Panc1 (cell line): ENCODE results near the gene CLPX. TPM values are rescaled to one million over a fixed set of nuclear protein-coding genes. Genes with fewer than 3 reads are reported as not detected.

Source experiments
- ATAC-seq: fragments of 200-7000 bp; cut with Tn5 transposase; 2 replicates; pipeline ENCODE4 v1.9.1; 2020; ENCODE audit warnings: mild to moderate bottlenecking, moderate library complexity
- BruUV-seq: library from RNA; stranded (reverse); fragments of 400-500 nt; replicated peaks from 2 replicates; lab custom pipeline; 2021; lab: Mats Ljungman, UMichigan
- CTCF ChIA-PET: fragments of 300-600 bp; sonication (Branson Sonifier 250); formaldehyde crosslinking; loops from one replicate; lab custom pipeline; 2022; ENCODE audit warnings: antibody characterized with exemption; lab: Charles Lee
- POLR2A ChIA-PET: fragments of 300-600 bp; sonication (Branson Sonifier 250); formaldehyde crosslinking; loops from one replicate; lab custom pipeline; 2022; ENCODE audit warnings: antibody characterized with exemption; lab: Charles Lee
- DNase-seq: peaks from one replicate; pipeline ENCODE4 v3.0.0-alpha.2; 2010; ENCODE audit warnings: low read depth, low spot score
- H3K27ac ChIP-seq: 2 replicates; pipeline ENCODE4 v1.5.1; 2011; ENCODE audit warnings: mild to moderate bottlenecking, low read length, inconsistent platforms
- H3K27me3 ChIP-seq: fragments of 200-500 bp; sonication (Bioruptor generic); 2 replicates; pipeline ENCODE4 v1.6.0; 2014; ENCODE audit warnings: low read length, inconsistent platforms; ENCODE audit not compliant: control insufficient read depth, insufficient read depth
- H3K36me3 ChIP-seq: fragments of 200-500 bp; sonication (Bioruptor generic); 2 replicates; pipeline ENCODE4 v1.5.1; 2014; ENCODE audit warnings: inconsistent platforms, mild to moderate bottlenecking, low read length, moderate library complexity; ENCODE audit not compliant: control insufficient read depth, insufficient read depth
- H3K4me1 ChIP-seq: 2 replicates; pipeline ENCODE4 v1.5.1; 2011; ENCODE audit warnings: inconsistent platforms, mild to moderate bottlenecking, low read length, moderate library complexity; ENCODE audit not compliant: control insufficient read depth, insufficient read depth
- H3K4me3 ChIP-seq, 2 experiments: 2 replicates each; pipeline ENCODE4 v1.5.1; 2011 to 2012; ENCODE audit warnings: low read depth in 2 of 2, low read length in 2 of 2, mild to moderate bottlenecking in 2 of 2, inconsistent platforms in 1 of 2, moderate library complexity in 1 of 2
- H3K9me3 ChIP-seq: fragments of 200-500 bp; sonication (Bioruptor generic); 2 replicates; pipeline ENCODE4 v1.5.1; 2014; ENCODE audit warnings: low read depth, mild to moderate bottlenecking, inconsistent platforms, low read length, moderate library complexity; ENCODE audit not compliant: control insufficient read depth, insufficient read depth
- POLR2AphosphoS5 ChIP-seq: IDR thresholded peaks from 2 replicates; pipeline ENCODE4 v1.6.1; 2012; ENCODE audit warnings: mild to moderate bottlenecking, low read depth, low read length, moderate library complexity
- SIN3A ChIP-seq: IDR thresholded peaks from 2 replicates; pipeline ENCODE4 v1.6.1; 2012; ENCODE audit warnings: low read depth, mild to moderate bottlenecking, low read length, moderate library complexity, borderline replicate concordance; ENCODE audit not compliant: insufficient read depth
- TCF7L2 ChIP-seq: IDR thresholded peaks from 2 replicates; pipeline ENCODE4 v1.6.1; 2011; ENCODE audit warnings: mild to moderate bottlenecking, low read depth, low read length, inconsistent platforms
- in situ Hi-C: cut with HindIII; loops from 2 replicates; pipeline ENCODE4 v1.10.0; 2016; ENCODE audit warnings: low sequenced_read_pairs, low pct_unique_long_range_greater_than_20kb
- intact Hi-C: fragments of 100-400 bp; cut with micrococcal nuclease; formaldehyde crosslinking; loops from one replicate; pipeline ENCODE4 v1.10.0; 2022; ENCODE audit not compliant: unreplicated experiment
- total RNA-seq: library from RNA; stranded (reverse); gene quantifications from one replicate; pipeline ENCODE4 v1.2.1, GENCODE V29; 2021; ENCODE audit not compliant: unreplicated experiment
- TF ChIP-seq, protein P1 (sequence below): fragments of 450-650 bp; IDR thresholded peaks from 2 replicates; pipeline ENCODE4 v1.5.1; 2017; ENCODE audit warnings: mild to moderate bottlenecking
- TF ChIP-seq, protein P2 (sequence below), 2 experiments: IDR thresholded peaks; 2 replicates each; pipeline ENCODE4 v1.6.1; 2011 to 2012; ENCODE audit warnings: low read depth in 2 of 2, control low read depth in 1 of 2, low read length in 1 of 2, mild to moderate bottlenecking in 1 of 2, moderate library complexity in 1 of 2; ENCODE audit not compliant: insufficient read depth in 1 of 2

The CLPX gene
- total RNA-seq, 1 experiment from 2014 or later: 49.9 TPM

- Histone ChIP-seq H3K4me3 (no peak overlapping the region), H3K4me1 (no peaks in the 10 kb centered on the region), H3K9me3 (no peaks in the 10 kb centered on the region), H3K36me3 (no peaks in the 10 kb centered on the region), H3K27ac (no peak overlapping the region), H3K27me3 (no peaks in the 10 kb centered on the region)
- in situ Hi-C loops (no loop called here), intact Hi-C loops (no loop called here)
- ATAC-seq (no peak; the same call in 1 of the 2 replicates), DNase-seq (no peak)
- TF ChIP-seq SIN3A (no peak), TCF7L2 (no peak), POLR2AphosphoS5 (no peak)
- TF ChIP-seq, protein P1, sequence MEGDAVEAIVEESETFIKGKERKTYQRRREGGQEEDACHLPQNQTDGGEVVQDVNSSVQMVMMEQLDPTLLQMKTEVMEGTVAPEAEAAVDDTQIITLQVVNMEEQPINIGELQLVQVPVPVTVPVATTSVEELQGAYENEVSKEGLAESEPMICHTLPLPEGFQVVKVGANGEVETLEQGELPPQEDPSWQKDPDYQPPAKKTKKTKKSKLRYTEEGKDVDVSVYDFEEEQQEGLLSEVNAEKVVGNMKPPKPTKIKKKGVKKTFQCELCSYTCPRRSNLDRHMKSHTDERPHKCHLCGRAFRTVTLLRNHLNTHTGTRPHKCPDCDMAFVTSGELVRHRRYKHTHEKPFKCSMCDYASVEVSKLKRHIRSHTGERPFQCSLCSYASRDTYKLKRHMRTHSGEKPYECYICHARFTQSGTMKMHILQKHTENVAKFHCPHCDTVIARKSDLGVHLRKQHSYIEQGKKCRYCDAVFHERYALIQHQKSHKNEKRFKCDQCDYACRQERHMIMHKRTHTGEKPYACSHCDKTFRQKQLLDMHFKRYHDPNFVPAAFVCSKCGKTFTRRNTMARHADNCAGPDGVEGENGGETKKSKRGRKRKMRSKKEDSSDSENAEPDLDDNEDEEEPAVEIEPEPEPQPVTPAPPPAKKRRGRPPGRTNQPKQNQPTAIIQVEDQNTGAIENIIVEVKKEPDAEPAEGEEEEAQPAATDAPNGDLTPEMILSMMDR: no peak
- TF ChIP-seq, protein P2, sequence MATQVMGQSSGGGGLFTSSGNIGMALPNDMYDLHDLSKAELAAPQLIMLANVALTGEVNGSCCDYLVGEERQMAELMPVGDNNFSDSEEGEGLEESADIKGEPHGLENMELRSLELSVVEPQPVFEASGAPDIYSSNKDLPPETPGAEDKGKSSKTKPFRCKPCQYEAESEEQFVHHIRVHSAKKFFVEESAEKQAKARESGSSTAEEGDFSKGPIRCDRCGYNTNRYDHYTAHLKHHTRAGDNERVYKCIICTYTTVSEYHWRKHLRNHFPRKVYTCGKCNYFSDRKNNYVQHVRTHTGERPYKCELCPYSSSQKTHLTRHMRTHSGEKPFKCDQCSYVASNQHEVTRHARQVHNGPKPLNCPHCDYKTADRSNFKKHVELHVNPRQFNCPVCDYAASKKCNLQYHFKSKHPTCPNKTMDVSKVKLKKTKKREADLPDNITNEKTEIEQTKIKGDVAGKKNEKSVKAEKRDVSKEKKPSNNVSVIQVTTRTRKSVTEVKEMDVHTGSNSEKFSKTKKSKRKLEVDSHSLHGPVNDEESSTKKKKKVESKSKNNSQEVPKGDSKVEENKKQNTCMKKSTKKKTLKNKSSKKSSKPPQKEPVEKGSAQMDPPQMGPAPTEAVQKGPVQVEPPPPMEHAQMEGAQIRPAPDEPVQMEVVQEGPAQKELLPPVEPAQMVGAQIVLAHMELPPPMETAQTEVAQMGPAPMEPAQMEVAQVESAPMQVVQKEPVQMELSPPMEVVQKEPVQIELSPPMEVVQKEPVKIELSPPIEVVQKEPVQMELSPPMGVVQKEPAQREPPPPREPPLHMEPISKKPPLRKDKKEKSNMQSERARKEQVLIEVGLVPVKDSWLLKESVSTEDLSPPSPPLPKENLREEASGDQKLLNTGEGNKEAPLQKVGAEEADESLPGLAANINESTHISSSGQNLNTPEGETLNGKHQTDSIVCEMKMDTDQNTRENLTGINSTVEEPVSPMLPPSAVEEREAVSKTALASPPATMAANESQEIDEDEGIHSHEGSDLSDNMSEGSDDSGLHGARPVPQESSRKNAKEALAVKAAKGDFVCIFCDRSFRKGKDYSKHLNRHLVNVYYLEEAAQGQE (IDR thresholded peaks at IDR 0.05; ENCODE audit: insufficient read depth in 1 of 2, low read depth in 2 of 2, low read length in 1 of 2): no peak
- POLR2A ChIA-PET: interaction anchor here (0.6 kb wide), 1 partner anchor 13 kb away, joined by 4 read pairs; no protein-coding TSS in a partner anchor
- CTCF ChIA-PET: no interaction called here
- BruUV-seq: no TSS peak
Measured at GRCh38 chr15:65110676-65111292, 74.4 kb downstream of the CLPX start.

DNA sequence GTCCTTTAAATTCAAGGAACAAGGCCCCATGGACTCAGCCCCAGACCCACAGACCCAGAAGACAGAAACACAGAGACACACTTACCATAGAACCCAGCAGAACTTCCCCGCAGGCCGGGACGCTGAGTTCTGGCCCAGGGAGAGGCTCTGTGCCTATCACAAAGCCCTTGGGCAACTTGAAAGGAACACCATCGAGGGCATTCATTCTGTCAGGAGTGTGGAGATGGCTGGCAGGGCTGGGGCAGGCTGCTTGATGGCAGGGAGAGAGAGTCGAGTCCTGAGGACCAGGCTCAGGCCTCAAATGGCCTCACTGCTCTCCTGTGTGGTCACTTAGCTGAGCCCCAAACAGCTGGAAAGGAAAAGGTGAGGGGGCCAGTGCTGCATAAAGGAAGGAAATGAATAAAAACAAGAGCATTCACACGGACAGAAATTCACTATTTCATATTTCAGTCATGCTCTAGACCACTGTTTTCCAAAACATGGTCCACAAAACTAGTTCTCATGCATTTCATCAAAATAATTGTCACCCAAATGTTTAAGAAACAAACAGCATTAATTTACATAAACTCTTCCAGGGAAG, 79.0 kb downstream of the CLPX start:
- CTCF ChIA-PET: interaction anchor here (0.6 kb wide), 1 partner anchor 86 kb away, joined by 3 read pairs; no protein-coding TSS in a partner anchor
- H3K36me3 ChIP-seq: no peaks in the 10 kb centered on the region
- POLR2A ChIA-PET: no interaction called here
- no peak for ATAC-seq
- no peaks in the 10 kb centered on the region for H3K9me3 ChIP-seq
- BruUV-seq: no TSS peak
- TF ChIP-seq, protein P2 (IDR thresholded peaks at IDR 0.05; ENCODE audit: insufficient read depth in 1 of 2, low read depth in 2 of 2, low read length in 1 of 2): no peak
- TF ChIP-seq, protein P1: no peak
- no peak for TF ChIP-seq POLR2AphosphoS5
- no peak for TF ChIP-seq SIN3A
- TF ChIP-seq TCF7L2: no peak
- no peak overlapping the region for H3K27ac ChIP-seq
- H3K4me1 ChIP-seq: no peaks in the 10 kb centered on the region
- H3K4me3 ChIP-seq: no peak overlapping the region
- in situ Hi-C loops (no loop called here), intact Hi-C loops (no loop called here)
- H3K27me3 ChIP-seq: no peaks in the 10 kb centered on the region
- no peak for DNase-seq
